ENCODE measurements around the gene CALY. TPM values are rescaled to one million over a fixed set of nuclear protein-coding genes. Genes with fewer than 3 reads are reported as not detected.
A peak's percentile ranks its signal among the peaks of the same experiment; 100 is the strongest.
"Not testable (repeated sequence)": the region's sequence is repeated elsewhere in the genome, so short reads cannot be mapped to it uniquely, and the experiment has no call there.

Gene CALY, protein sequence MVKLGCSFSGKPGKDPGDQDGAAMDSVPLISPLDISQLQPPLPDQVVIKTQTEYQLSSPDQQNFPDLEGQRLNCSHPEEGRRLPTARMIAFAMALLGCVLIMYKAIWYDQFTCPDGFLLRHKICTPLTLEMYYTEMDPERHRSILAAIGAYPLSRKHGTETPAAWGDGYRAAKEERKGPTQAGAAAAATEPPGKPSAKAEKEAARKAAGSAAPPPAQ
- not detected in 2 replicates for total RNA-seq (2014; rRNA removed; shearing (Covaris generic))

DNA sequence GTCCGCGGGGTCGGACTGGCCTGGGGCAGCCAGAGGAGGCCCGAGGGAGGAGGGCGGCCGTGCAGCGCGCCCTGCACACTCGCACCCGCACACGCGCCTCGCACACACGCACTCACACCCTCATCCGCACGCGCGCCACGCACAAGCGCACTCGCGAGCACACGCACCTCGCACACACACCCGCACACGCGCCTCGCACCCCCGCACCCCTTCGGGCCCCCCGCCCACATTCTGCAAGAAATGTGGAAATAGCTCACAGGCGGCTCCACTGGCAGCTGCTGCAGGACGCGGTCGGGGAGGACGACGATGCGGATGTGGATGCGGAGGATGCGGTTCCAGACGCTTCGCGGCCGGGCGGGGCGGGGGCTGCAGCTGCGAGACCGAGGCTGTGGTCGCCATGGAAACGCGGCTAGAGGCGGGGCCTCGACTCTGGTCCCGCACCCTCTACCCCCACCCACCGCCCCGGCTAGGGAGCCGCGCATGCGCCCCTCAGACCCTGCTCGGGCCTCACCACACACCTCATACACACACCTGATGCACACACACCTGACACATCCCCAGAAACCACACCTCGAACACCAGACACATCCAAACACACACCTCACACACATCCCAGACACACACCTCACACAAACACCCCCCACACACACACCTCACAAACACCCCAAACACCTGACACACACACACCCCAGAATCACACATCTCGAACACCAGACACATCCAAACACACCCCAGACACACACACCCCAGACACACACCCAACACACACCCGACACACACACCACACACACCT, at the start of gene CALY:
Gene CALY, minus strand, starts transcription at position 320 of the 793 bp plus-strand sequence. CDS start 7,907 bp downstream, outside the sequence.
- no peak for DNase-seq (ENCODE audit: low read depth)

DNA sequence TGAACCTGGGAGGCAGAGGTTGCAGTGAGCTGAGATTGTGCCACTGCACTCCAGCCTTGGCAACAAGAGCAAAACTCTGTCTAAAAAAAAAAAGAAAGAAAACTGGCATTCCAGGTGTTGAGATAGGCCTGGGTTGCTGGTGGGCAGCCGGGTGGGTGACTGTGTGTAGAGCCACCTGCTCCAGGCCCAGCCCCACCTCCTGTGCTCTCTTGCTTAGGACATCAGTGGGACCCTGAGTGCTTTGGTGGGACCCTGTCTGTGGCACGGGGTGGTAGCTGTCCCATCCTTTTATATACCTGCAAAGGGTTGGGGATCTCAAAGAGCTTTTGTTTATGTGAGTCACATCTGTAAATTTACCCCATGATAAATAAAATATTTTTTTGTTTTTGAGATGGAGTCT, 48.5 kb upstream of the CALY start:
- no peak for DNase-seq (ENCODE audit: low read depth)

DNA sequence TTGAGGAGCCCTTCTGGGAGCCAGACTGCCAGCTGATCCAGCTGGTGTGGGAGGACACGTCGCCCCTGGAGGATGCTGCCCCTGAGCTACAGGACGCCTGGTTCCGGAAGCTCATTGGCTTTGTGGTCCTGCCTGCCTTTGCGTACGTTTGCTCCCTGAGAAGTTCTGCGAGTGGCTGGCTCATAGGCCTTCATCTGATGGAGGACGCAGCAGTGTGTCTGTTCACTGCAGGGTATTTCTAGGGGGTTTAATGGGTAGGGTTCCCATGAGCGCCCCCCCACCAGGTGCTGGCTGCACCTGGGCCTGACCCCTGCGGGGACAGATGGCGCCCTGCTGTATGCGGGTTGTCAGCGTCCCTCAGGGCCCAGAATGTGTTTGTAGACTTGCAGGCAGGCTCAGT, 47.4 kb upstream of the CALY start:
- no peak for DNase-seq (ENCODE audit: low read depth)

DNA sequence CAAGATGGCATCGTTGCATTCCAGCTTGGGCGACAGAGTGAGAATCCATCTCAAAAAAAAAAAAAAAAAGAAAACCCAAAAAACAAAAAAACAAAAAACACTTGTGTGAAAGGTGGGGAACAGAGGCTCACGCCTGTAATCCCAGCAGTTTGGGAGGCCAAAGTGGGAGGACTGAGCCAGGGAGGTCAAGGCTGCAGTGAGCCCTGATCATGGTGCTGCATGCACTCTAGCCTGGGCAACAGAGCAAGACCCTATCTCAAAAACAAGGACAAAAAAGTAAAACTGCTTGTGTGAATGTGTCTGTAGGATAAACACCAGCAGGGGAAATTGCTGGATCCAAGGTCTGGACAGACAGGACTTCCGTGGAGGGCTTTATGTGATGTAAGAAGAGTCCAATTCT, 46.9 kb upstream of the CALY start:
- DNase-seq (ENCODE audit: low read depth): no peak

DNA sequence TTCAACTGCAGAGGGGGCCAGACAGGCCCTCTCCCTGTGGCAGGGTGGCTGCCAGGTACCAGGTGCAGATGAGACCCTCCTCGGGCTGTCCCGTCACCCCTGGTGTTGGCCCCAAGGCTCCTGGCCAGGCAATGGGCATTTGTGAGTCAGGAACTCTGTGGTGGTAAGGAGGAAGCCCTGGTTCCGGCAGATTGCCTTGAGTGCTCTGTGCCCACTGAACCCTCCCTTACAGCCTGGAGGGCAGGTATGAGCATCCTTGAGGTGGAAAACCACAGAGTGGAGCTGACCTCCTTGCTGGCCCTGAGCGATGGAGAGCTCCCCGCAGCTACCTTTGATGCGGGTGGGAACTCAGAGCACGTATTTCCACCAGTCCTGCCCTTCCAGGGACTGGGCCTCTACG, 44.3 kb upstream of the CALY start:
- no peak for DNase-seq (ENCODE audit: low read depth)

DNA sequence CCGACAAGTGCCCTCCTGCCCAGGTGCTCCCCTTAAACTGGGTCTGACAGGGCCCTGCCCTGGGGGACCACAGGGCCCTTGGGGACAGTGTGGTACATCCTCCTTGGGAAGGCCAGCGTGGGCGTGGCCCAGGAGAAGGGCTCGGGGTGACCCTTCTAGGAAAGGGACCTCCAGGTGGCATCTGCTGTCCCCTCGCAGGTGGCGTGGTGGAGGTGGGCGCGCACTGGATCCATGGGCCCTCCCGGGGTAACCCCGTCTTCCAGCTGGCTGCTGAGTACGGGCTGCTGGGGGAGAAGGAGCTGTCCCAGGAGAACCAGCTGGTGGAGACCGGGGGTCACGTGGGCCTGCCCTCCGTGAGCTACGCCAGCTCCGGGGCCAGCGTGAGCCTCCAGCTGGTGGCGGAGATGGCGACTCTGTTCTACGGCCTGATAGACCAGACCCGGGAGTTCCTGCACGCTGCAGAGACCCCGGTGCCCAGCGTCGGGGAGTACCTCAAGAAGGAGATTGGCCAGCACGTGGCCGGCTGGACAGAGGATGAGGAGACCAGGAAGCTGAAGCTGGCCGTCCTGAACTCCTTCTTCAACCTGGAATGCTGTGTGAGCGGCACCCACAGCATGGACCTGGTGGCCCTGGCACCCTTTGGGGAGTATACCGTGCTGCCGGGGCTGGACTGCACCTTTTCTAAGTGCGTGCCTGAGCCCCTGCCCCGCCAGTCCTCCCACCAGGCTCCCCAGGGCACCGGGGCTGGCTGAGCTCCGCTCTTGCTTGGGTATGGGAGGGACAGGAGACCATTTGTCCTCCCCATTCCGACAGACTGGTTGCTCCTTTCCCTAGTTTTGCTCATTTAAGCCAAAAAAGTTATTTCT, 43.3 kb upstream of the CALY start:
- DNase-seq (ENCODE audit: low read depth): no peak

DNA sequence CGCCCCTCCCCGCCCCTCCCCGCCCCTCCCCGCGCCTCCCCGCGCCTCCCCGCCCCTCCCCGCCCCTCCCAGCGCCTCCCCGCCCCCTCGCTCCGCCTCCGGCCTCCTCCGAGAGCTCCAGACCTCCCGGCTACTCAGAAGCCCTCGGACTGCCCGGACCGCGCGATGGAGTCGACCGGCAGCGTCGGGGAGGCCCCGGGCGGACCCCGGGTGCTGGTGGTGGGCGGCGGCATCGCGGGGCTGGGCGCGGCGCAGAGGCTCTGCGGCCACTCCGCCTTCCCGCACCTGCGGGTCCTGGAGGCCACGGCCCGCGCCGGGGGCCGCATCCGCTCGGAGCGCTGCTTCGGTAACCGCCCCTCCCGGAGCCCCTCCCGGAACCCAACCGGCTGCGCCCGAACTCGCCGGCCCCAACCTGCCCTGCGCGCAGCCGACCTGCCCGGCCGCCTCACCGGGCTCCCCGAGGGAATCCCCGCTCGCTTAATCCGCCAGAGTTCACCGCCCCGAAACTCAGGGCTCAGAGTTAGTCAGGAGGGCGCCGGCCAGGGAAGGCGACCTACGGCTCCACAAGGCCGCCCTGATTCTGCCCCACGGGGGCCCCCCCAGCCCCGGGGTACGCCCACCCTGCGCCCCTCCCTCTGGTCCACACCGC, 42.6 kb upstream of the CALY start, which contains the start of gene PAOX:
Gene PAOX, plus strand, starts transcription at position 111 of the 649 bp plus-strand sequence. Its CDS starts 55 bp downstream, at position 166.
- DNase-seq (ENCODE audit: low read depth): peak; percentile 44

DNA sequence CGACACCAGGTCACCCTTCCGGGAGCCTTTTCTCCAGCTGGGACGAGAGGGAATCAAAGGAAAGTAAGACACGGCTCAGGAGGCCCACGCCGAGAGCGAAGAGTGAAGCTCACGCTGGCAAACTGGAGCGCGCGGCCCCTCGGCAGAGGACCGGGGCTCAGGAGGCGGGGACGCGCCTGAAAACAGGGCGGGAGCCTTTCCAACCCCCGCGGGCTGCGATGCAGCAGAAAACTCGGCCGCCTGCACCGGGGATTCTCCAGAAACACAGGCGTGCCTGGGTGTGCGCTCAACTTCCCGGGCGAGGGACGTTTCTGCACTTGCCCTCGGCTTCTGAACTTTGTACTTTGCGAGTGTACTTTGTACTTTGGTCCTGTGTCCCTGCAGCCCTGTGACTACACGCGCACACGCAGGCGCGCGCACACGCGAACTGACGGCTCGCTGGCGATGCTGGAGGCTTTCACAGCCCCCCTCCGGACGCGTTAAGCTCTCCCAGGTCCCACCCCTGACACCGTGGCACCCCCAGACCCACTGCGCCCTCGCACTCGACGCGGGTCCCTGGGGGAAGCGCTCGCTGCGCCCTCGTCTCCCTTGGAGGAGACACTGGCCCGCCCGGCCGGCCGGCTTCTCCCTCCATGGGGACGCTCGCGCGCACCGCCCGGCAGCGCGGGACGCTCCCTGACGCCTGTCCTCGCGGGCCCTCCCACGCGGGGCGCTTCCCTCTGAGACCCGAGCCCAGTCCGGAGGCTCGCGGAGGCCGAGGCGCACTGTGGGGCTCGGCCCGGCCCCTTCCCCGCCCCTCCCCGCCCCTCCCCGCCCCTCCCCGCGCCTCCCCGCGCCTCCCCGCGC, 41.8 kb upstream of the CALY start:
- DNase-seq (ENCODE audit: low read depth): peak; percentile 37

DNA sequence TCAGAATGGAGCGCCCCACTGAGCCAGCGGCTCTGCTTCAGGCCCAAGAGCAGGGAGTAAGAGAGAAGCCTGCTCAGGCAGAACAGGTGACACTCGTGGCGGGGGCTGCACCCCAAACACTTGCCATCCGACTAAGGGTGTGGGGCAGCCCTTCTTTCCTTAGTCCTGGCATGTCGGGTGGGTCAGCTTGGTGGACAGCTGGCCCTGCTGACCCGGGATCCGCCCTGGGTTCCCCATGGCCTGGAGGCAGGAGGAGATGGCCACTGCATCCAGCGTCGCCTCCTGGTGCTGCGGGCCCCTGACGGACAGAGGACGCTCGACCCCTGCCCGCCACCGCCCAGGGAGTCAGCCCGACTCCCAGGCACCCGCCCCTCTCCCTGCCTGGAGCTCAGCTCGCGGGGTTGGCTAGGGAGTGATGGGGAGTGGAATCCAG, 41.1 kb upstream of the CALY start:
- no peak for DNase-seq (ENCODE audit: low read depth)

DNA sequence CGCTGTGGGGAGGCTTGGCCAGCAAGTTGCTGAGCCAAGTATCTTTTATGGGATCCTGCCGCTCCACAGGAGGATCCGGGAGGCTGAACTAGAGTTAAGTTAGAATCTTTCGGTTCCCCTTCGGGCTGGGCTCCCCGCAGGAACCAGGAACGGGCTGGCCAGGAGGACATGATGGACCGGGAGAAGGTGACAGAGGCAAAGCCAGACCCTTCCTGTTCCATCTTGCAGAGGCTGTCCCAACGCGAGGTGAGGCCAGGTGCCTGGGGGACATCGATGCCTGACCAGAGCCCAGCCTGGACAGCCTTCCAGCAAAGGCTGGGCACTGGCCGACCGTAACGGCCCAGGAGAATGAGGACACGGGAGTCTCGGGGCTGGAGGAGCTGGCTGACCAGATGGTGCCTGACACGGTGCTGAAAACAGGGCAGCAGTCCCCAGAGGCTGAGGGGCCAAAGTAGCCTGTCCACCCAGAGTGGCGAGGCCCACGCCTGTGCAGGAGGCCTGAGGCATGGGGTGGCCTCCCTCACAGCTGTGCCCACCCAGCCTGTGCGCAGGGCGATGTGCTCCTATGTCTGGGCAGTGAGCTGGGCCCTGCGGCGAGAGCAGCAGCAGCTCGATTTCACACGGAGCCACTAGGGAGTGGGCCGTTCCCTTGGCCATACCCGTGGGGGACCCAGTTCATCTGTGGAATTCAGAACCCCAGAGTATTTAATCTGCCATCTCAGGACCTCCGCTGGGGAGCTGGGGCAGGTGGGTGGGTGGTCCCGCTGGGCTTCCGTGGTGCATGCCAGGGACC, 40.5 kb upstream of the CALY start:
- no peak for DNase-seq (ENCODE audit: low read depth)

DNA sequence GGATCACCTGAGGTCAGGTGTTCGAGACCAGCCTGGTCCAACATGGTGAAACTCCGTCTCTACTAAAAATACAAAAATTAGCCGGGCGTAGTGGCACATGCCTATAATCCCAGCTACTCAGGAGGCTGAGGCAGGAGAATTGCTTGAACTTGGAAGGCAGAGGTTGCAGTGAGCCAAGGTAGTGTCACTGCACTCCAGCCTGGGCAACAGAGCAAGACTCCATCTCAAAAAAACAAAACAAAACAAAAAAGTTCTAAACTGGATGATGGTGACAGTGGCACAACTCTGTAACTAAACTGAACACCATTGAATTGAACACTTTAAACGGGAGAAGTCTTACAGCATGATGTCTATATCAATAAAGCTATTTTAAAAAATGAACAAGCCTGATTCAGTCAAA, 39.5 kb upstream of the CALY start:
- not testable (repeated sequence) for DNase-seq (ENCODE audit: low read depth)

DNA sequence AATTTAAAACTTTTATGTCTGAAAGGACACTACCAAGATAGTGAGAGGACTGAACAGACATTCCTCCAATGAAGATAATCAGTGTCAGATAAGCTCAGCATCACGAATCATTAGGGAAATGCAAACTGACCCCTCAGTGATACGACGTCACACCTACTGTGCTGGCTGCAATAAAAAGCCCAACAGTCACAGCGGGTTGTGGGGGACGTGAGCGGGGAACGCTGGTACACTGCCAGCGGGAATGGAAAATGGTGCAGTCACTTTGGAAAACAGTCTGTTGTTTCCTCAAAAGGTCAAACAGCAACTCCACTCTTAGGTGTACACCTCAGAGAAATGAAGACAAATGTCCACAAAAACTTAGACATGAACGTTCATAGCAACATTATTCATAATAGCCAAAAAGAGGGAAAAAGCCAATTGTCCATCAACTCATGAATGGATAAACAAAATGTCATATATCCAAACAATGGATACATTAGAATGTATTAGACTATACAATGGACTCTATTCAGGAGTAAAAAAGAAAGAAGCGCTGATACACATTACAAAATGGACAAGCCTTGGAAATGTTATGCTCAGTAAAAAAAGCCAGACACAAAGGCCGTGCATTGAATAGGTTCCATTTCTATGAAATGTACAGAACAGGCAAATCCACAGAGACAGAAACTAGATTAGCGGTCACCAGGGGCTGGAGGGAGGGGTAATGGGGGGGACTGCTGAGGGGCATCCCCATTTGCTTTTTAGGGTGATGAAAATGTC, 38.8 kb upstream of the CALY start:
- no peak for DNase-seq (ENCODE audit: low read depth)

DNA sequence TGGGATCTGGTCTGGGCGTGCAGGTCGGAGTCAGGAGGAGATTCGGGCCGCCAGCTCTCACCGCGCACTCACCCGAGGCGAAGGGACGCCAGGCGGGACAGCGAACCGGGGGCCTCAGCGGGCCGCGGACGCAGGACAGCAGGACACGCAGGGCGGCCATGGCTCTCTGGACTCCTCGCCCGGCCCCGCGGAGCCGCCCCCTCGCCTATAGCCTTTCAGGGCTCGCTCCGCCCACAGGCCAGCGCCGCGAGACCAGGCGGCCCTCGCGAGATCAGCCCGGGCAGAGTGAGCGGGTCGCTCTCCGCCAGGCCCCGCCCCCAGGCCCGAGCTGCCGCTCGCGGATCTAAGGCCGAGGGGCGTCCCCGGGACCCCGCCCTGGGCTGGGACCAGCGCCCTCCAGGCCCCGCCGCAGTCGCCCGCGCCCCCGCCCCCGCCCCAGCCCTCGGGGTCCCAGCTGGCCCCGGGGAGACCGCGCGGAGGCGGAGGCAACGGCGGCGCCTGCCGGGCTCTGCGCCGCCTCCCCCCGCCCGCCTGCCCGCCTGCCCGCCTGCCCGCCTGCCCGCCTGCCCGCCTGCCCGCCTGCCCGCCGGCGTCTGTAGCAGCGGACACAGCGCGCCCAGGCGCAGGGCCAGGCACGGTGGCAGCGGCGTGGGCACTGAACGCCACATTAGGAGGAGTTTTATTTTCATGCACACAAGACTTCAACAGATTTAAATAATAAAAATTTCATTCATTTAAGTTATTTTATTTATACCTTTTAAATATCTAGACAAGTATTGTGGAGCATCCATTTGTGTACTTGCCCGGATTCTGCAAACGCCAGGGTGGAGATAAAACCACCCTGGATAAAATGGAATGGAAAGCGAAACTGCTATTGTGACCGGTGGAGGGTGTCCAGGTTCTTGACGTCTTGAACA, 36.7 kb upstream of the CALY start, which contains the start of gene ECHS1:
Gene ECHS1, minus strand, starts transcription at position 181 of the 917 bp plus-strand sequence. Its CDS starts 21 bp downstream, at position 160.
- peak; percentile 94 for DNase-seq (ENCODE audit: low read depth)

DNA sequence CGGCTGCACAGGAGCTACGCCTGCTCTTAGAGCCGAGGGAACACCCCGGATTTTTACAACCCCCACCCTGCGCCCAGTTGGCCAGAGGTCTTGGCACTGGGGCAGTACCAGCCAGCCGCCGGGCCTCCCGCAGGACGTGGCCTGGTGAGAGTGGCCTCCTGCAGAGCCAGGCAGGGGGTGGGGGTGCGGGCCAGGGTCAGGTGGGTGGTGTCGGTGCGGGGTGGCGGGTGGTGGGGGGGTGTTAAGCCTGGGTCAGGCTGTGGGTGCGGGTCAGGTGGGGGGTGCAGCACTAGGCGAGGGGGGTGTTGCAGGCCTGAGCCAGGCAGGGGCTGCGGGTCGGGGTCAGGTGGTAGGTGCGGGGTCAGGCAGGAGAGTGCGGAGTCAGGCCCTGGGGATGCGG, 35.8 kb upstream of the CALY start:
- no peak for DNase-seq (ENCODE audit: low read depth)

DNA sequence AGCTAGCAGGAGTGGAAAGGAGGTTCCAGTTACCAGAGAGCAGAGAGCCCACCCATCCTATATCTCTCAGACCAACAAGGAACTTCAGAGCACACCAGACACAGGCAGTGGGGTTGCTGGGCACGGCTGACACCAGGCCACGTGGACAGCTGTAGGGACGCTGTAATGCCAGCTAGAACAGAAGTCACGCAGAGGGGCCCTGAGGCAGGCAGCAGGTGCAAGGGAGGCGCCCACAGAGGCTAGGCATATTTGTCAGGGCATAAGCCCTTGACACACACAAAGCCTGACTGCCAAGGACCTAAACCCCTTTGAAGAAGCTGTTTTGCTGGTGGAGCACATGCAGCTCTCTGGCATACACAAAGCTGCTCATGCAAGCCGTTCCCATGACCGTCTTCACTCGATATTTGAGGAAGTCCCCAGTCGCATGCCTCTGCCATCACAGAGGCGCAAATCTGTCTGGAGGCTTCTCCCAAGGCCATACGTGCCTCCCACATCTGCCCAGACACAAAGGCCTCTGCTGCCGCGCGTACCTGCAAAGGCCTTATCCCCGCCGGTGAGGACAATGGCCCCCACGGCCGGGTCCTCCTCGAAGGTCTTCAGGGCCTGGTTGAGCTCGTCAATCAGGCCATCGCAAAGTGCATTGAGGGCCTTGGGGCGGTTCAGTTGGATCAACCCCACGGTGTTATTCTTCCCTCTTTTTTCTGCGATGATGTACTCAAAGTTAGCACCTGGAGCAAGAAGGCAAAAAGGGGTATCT, 33.5 kb upstream of the CALY start:
- no peak for DNase-seq (ENCODE audit: low read depth)

DNA sequence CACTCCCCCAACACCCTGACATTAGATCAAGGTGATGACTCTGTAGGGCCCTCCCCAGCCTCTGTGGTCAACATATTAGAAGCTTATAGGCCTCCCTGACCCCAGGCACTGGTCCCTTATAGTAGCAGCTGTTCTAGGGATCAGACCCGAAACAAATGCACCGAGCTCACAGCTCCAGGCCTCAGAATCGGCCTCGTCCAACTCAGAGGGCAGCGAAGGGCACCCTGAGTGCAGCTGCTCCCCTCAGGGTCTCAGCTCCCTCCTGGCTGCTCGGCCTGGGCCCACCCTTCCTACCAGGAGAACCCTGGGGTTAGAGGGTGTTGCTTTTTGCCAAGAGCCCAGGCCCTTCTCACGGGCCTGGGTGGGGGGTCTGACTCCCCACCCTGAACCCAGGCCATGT, 31.5 kb upstream of the CALY start:
- DNase-seq (ENCODE audit: low read depth): no peak

DNA sequence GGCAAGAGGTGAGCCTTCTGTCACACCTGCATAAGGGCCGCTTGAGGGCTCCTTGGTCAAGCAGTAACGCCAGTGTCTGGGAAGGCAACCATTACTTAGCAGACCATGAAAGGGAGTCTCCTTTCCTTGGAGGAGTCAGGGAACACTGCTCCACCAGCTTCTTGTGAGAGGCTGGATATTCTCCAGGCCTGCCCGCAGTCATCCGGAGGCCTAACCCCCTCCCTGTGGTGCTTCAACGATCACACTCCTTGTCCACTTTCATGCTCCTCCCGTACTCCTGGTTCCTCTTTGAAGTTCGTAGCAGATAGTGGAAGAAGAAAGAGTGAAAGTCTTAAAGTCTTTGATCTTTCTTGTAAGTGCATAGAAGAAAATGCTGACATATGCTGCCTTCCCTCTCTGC, 30.8 kb upstream of the CALY start:
- DNase-seq (ENCODE audit: low read depth): not testable (repeated sequence)

Data from Daoy (cell line).